CD4-positive, alpha-beta T cell treated with Interleukin-21 for 1 hour (primary cell): ENCODE measurements around the gene GCM1.

Experiments
- DNase-seq: peaks from one replicate; pipeline ENCODE4 v3.0.0-alpha.2; 2020

The GCM1 gene

DNA sequence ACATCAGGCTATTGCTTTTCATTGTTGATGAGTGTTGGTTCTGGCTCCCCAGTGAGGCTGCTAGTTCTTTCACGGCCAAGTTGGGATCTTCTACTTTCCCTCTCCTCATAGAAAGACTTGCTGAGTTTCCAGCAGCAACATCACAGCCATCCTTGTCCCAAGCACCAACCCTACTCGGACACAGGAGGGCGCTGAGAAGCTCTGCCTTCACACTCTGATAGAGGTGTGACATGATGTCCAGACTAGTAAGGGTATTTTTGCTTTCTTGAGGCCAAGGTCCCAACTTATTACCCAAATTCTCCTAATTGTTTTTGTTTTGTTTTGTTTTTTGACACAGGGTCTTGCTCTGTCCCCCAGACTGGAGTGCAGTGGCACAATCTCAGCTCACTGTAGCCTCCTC is 3.0 kb upstream of the GCM1 start:
- DNase-seq: no peak

GRCh38 chr6:53144802-53145201 is 3.8 kb downstream of the GCM1 start:
- no peak for DNase-seq

DNA sequence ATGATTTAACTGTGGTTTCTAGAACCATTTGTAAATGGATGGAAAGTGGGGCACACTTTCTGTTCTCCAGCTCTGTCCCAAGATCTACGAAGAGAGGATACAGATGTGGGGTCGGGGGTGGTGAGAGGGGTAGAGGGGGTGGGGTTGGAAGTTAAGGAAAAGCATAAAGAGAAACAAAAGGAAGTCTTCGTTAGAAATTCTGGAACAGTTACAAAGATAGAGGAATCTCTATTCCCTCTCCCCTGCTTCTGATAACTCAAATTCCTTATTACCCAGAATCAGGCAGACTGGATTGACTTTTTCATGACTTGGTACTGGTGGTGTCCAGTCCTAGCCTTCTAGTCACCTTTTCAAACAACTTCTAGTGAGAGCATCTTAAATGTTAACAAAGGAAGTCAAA is 4.9 kb downstream of the GCM1 start:
- DNase-seq: no peak

DNA sequence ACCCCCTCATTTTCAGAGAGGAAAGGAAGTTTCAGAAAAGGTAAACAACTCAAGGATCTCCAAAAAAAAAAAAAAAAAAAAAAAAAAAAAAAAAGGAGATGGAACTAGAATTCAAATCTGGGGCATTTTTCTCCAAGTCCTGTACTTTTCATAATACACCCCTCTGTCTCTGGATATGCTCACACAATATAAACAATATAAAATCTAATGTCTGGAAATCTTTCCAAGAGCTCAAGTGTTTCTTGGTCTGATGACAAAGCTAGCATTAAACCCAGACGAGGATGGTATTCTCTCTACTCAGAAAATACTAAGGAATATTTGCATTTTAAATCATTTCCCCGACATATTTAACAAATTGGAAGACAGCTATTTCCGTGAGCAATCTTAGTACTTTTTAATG is 5.8 kb downstream of the GCM1 start:
- no peak for DNase-seq

DNA sequence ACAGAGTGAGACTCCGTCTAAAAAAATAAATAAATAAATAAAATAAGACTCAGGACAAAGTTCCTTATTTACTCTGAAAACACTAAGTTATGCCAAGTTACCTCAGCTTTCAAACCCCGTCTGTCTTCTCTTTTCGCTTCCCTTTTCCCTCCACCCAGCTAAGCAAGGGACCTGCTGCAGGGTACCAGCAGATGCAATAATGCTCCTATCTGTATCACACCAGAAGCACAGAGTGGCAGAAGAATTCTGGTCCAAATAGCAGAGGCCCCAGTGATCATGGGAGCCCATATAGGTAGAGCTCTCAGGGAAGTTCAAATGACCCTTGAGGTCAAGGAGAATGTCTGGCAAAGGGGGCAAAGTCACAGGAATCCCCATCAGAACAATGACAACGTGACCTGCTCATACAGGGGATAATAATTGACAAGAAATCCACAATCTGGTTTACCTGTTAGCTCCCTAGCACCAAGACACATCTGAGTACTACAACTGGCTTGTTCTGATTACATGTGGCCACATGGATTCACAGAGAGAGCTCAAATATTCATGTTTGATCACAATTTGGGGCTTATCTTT is 8.7 kb downstream of the GCM1 start:
- no peak for DNase-seq

DNA sequence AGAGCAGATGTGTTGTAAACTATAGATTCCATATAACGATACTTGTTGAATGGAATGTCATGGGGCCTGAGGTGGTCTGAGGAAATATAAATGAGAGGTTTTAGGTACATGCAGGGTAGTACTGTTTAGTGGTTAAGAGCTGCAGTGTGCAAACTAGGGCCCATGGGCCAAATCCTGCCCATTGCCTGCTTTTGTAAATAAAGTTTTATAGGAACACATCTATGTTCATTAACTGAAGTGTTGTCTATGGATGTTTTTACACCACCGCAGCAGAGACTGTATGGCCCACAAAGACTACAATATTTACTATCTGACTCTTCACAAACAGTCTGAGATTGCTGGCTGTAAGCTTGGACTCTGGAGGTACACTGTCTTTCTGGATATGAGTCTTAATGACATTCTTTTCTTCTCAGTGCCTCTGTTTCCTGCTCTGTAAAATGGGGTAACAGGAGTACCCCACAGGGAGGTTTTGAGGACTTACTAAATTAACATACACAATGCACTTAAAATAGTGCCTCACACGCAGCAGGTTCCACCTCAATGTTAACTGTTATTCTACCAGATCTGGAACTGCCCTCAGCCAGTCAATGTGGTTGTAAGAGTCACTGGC is 12.5 kb downstream of the GCM1 start:
- DNase-seq: no peak

DNA sequence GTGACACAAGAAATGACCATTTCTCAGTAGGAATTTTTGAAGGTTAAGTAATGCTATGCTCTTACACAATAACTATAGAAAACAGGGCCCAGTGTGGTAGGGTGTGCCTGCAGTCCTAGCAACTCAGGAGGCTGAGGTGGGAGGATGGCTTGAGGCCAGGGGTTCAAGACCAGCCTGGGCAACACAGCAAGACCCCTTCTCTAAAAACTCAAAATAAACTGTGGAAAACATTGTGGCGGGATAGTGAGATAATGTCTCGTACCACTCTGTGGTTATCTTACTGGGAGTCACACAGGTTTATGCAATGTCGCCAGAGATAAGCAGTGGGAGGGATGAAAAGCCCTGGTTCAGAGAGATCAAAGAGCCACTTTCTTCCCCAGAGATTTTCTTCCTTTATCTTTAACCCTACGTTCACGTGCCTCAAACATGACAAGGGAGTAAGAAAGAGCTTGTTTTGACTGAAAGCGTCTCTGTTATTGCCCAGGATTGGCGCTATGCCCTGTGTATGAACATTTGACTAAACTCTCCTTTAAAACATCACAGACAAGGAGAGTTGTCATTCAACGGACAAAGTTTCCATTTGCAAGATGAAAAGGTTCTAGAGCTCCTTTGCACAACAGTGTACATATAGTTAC is 13.9 kb downstream of the GCM1 start:
- no peak for DNase-seq

DNA sequence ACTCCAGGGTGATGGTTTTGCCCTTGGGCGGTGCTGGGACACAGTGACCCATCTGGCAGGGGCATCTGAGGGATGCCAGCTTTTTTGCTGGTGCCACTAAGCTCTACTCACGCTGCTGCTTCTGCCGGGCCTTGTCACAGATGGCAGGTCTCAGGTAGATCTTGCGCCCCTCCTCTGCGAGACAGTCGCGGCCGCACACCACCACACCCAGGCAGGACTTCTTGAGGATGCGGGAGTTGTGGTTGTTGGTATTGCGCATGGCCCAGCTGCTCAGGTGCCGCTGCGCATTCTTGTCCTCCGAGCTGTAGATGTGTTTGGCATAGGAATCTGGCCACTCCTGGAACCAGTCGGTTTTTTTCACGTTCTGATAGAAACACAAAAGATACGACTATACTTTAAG is 14.7 kb downstream of the GCM1 start:
- no peak for DNase-seq

- no peak for DNase-seq
Measured at GRCh38 chr6:53130569-53131290, 17.9 kb downstream of the GCM1 start.

DNA sequence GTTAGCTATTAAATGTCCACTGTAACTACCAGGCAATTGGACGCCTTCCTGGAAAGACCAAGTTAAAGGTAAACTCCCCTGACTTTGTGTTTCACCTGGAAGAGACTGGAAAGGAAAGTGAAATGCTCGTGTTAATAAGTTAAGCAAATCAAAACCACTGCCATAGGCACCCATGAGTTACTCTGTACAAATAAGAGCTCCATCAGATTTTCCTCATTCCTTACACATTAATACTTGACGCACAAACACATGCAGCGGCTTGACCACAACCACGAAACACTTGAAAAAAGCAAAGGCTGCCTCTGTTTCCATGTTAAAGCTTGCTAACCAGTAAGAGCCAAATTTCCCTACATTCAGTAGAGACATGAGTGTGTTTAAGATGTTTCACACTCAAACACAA is 19.8 kb downstream of the GCM1 start:
- no peak for DNase-seq

DNA sequence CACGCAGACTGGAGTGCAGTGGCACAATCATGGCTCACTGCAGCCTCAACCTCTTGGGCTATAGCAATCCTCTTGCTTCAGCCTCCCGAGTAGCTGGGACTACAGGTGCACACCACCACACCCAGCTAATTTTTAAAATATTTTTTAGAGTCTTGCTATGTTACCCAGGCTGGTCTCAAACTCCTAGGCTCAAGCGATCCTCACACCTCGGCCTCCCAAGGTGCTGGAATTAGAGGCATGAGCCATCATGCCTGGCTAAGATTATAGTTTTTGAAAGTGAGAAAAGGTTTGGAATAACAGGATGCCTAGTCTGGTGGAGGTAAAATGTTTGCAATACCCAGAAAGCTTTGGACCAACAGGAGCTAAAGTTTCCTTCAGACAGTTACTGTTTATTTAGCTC is 23.4 kb downstream of the GCM1 start:
- DNase-seq: no peak

- no peak for DNase-seq
Measured at GRCh38 chr6:53124131-53124800, 24.4 kb downstream of the GCM1 start.

GRCh38 chr6:53119772-53120409 is 28.8 kb downstream of the GCM1 start:
- DNase-seq: no peak

GRCh38 chr6:53119349-53119748 is 29.3 kb downstream of the GCM1 start:
- DNase-seq: no peak

GRCh38 chr6:53115741-53116140 is 32.9 kb downstream of the GCM1 start:
- no peak for DNase-seq

DNA sequence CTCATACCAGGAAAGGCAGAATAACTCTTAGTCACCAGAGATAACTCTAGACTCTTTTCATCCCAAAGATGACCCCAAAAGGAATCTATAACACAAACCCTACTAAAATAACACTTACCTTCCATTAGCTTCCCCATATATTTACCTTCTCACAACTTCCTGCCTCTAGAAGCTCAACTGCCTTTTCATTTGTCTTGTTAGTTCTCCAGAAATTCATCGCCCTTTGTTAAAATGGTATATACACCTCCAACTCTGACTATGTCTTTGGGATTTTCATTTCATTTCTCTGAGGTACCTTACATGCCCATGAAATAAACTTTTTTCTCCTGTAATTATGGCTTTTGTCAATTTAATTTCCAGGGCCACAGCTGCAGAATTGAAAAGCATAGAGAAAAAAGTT is 33.5 kb downstream of the GCM1 start:
- DNase-seq: no peak

DNA sequence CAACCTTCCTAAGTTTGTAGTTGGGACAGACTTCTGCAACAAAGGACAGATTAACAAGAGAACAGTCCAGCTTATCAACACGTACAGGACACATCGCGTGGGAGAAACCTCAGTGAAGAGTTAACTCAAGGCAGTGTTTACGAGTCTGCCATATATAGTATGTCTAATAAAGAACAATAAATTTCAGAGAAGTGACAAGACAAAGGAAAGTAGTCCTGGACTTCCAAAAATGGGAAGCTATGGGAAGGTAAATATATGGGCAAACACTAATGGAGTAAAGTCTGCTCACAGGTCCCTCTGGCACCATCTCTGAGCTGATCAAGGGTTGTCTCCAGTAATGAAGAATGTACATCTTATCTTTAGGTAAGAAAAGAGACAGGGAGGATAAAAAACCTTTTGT is 34.9 kb downstream of the GCM1 start:
- no peak for DNase-seq

- no peak for DNase-seq
Measured at GRCh38 chr6:53112871-53113270, 35.8 kb downstream of the GCM1 start.

DNA sequence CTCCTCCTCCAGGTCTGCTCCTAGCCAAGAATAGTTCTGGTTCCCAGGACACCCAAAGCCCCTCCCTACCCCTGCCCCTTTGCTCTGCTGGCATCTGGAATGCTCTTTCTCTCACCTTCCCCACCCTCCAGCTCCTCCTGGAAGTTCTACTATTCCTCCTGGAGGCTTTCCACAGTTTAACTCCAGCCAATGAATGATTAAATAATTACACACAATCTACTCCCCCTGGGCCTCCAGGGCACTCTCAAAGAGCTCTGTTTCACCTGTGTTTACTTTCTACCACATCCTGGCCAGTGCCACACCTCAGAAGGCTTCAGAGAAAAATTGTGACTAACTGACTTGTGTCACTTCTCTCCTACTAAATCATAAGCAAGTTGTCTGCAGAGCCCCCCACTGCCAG is 36.2 kb downstream of the GCM1 start:
- no peak for DNase-seq

GRCh38 chr6:53111865-53112264 is 36.8 kb downstream of the GCM1 start:
- no peak for DNase-seq

DNA sequence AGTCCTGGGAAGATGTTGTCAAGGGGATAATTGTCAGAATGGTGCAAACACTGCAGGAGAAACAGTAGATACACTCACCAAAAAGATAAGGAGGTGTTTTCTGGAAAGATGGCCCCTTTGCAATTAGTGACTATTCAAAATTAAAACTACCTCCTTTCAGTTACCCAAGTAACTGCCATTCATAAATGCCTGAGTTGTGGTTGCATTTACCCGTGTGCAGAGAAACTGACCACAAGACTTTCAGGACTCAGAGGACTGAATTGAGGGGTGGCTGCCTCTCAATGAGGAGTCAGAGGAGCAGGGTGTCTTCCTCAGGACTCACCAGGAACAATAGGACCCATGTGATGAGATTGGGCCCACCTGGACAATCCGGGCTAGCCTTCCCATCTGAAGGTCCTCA is 39.0 kb downstream of the GCM1 start:
- no peak for DNase-seq

DNA sequence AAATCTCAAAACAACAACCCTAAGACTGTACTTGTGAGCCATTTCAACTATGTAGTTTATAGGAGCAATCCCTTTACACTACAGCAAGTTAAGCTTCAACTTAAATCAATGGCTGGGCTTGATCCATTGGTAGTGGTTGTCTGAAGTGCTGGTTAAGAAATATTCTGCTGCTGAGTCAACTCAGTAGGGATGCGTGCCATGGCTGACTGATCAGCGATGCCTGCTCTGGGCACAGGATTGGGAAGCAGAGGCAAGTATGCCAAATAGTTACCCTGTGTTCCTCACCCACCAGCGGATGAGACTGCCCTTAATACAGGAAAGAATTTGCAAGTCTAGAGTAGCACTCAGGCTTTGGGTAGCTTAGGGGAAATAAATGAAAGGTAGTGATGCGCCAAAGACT is 41.5 kb downstream of the GCM1 start:
- no peak for DNase-seq

DNA sequence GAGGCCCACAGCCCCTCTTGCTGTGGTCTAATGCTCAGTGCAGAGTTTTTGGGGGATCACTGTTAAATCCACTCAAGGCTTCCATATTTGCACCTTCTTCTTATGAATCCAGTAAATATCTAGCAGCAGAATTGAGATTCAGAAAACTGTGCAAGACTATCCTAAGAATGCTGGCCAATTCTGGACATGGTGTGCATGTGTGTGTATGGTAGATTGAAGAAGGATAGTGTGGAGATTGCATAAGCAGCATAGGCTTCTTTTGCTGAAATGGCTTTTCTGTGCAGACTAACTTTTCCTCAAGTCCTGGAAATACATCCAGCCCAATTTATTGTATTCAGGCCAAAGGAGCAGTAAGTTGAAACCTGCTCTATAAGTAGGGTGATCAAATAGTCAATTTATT is 43.7 kb downstream of the GCM1 start:
- DNase-seq: no peak
